Activated T-helper 1 cell treated with anti-CD3 and anti-CD28 coated beads, Interleukin-12 subunit alpha, Interleukin-12 subunit beta, Interleukin-2, Interleukin-4 antibody, amounts not matched to agents 30 ng/mL and 10 ng/mL and 1 ng/mL, durations not matched to agents 14 hours and 24 hours and 36 hours (primary cell): Measurements from ENCODE around the gene UBXN4. TPM values are rescaled to one million over a fixed set of nuclear protein-coding genes. Genes with fewer than 3 reads are reported as not detected.
"Not testable (repeated sequence)": the region's sequence is repeated elsewhere in the genome, so short reads cannot be mapped to it uniquely, and the experiment has no call there.

Experiments used
- DNase-seq: peaks from one replicate; pipeline ENCODE4 v3.0.0; 2021; ENCODE audit warnings: low spot score
- H3K27ac Mint-ChIP-seq: one replicate; pipeline ENCODE4 v1.8.0; 2021; ENCODE audit warnings: mild to moderate bottlenecking, mixed read lengths
- H3K27me3 Mint-ChIP-seq: one replicate; pipeline ENCODE4 v1.8.0; 2022; ENCODE audit warnings: mild to moderate bottlenecking, moderate library complexity, mixed read lengths; ENCODE audit not compliant: insufficient read depth
- H3K36me3 Mint-ChIP-seq: one replicate; pipeline ENCODE4 v1.8.0; 2021; ENCODE audit warnings: low read depth, mixed read lengths
- H3K4me1 Mint-ChIP-seq: one replicate; pipeline ENCODE4 v1.8.0; 2021; ENCODE audit warnings: low read depth, mixed read lengths
- H3K4me3 Mint-ChIP-seq: one replicate; pipeline ENCODE4 v1.8.0; 2021; ENCODE audit warnings: mild to moderate bottlenecking, moderate library complexity, mixed read lengths
- H3K9me3 Mint-ChIP-seq: one replicate; pipeline ENCODE4 v1.8.0; 2021; ENCODE audit warnings: mixed read lengths
- intact Hi-C: fragments of 100-400 bp; cut with micrococcal nuclease; formaldehyde crosslinking; loops from one replicate; pipeline ENCODE4 v1.15.1; 2024
- total RNA-seq: library from RNA; stranded (reverse); gene quantifications from 2 replicates; pipeline ENCODE4 v1.2.3, GENCODE V29; 2022

UBXN4 gene
- 115 and 121 TPM in 2 replicates for total RNA-seq

GRCh38 chr2:135741395-135742324, at the start of gene UBXN4:
UBXN4 (plus strand) TSS chr2:135741855; CDS start chr2:135741930, 75 bp downstream.
- Mint-ChIP-seq H3K36me3 (peaks cover 19% of the 10 kb centered on the region), H3K27me3 (no peaks in the 10 kb centered on the region), H3K4me1 (peaks cover 36% of the 10 kb centered on the region), H3K4me3 (peak within 1 kb of the TSS; percentile 99), H3K9me3 (peaks cover 4% of the 10 kb centered on the region), H3K27ac (peak within 1 kb of the TSS; percentile 100)
- intact Hi-C loops, result loop anchor here (1.0 to 10.0 kb wide), 15 partner anchors 31 to 1624 kb away; partner anchors contain the start of genes CCNT2, CXCR4, DARS1 and MCM6
- peak; percentile 89 for DNase-seq

DNA sequence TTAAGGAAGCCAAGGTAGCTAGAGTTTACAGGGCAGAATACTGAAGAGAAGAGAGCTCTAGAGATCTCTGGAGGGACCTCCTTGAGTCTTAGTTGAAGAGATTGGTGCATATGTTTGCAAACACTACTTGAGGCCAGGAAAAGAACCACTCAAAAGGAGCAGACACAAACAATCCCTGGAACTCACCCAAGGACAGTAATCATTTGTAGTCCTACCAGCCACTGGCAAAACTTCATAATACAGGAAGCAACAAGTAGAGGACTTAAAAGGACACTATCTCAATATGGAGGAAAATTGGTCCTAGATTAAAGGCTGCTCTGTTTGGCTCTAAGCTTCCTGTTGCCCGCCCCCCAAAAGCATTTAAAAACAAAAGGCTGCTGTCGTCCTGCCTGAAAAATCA, 46.9 kb upstream of the UBXN4 start:
- no peak overlapping the region for H3K4me3 Mint-ChIP-seq
- DNase-seq, result no peak
- peaks cover 11% of the 10 kb centered on the region for H3K4me1 Mint-ChIP-seq
- H3K27me3 Mint-ChIP-seq, result peaks cover 1% of the 10 kb centered on the region
- H3K27ac Mint-ChIP-seq, result no peak overlapping the region
- H3K9me3 Mint-ChIP-seq, result no peaks in the 10 kb centered on the region
- H3K36me3 Mint-ChIP-seq, result peaks cover 30% of the 10 kb centered on the region
- intact Hi-C loops, result no loop called here

DNA sequence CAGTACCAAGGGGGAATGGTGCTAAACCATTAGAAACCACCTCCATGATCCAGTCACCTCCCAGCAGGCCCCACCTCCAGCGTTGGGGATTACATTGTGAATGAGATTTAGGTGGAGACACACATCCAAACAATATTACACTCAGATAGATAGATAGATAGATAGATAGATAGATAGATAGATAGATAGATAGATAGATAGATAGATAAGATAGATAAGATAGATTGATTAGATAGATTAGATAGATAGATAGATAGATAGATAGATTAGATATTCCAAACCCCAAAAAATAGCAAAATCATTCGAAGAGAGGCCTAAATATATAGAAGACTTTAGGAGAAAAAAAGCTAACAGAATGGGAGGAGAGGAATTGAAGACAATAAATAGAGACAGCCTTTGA, 42.8 kb upstream of the UBXN4 start:
- no peak for DNase-seq
- no peaks in the 10 kb centered on the region for H3K9me3 Mint-ChIP-seq

DNA sequence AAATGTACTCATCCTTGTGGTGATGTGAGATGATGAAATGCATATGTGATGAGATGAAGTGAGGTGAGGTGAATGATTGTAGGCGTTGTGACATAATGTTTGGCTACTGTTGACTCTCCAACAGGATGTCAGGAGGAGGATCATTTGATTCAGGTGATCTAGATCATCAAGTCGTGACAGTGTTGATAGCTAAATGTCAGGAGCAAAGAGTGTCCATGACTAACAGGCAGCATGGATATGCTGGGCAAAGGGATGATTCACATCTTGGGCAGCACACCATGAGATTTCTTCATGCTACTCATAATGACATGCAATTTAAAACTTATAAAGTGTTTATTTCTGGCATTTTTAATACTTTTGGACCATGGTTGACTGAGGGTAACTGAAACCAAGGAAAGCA, 40.2 kb upstream of the UBXN4 start:
- no peak overlapping the region for H3K4me3 Mint-ChIP-seq
- H3K9me3 Mint-ChIP-seq, result no peaks in the 10 kb centered on the region
- no peaks in the 10 kb centered on the region for H3K4me1 Mint-ChIP-seq
- peaks cover 5% of the 10 kb centered on the region for H3K36me3 Mint-ChIP-seq
- H3K27me3 Mint-ChIP-seq, result no peaks in the 10 kb centered on the region
- DNase-seq, result no peak
- intact Hi-C loops, result no loop called here
- no peak overlapping the region for H3K27ac Mint-ChIP-seq

More for the DNA sequence above, 42.8 kb upstream of the UBXN4 start:
- no peak overlapping the region for H3K4me3 Mint-ChIP-seq
- H3K4me1 Mint-ChIP-seq, result no peaks in the 10 kb centered on the region
- intact Hi-C loops, result no loop called here
- peaks cover 1% of the 10 kb centered on the region for H3K27me3 Mint-ChIP-seq
- peaks cover 26% of the 10 kb centered on the region for H3K36me3 Mint-ChIP-seq
- no peak overlapping the region for H3K27ac Mint-ChIP-seq

DNA sequence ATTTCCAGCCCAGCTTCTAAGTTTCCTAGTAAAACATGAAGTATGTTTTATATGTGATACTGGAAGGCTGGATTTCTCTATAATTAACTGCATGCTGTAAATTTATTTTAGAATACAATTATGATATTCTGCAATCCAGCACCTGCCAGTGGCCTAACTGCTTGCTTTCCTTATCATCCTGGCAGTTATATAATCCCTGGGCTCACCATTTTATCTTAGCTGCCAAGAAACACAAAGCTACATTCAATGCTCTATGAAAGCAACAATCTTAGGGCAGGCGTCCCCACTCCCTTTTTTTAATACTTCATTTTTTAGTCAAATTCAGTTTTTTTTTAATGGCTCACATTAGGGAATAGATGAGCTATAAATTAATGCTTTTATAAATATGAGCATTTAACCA, 38.4 kb upstream of the UBXN4 start:
- Mint-ChIP-seq H3K4me3 (no peak overlapping the region), H3K27me3 (no peaks in the 10 kb centered on the region), H3K27ac (no peak overlapping the region), H3K9me3 (no peaks in the 10 kb centered on the region), H3K4me1 (no peaks in the 10 kb centered on the region), H3K36me3 (peaks cover 3% of the 10 kb centered on the region)
- DNase-seq, result no peak
- intact Hi-C loops, result no loop called here

DNA sequence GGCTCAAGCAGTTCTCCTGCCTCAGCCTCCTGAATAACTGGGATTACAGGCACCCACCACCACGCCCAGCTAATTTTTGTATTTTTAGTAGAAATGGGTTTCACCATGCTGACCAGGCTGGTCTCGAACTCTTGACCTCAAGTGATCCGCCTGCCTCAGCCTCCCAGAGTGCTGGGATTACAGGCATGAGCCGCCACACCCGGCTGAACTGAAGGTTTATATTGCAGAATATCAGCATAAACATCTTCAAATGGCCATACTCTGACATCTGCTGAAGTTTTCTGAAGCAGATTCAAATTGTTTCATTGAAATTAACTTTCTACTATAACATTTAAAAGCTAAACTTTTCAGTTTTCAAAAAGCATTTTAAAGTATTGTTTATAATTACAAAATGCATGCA, 37.6 kb upstream of the UBXN4 start:
- H3K4me3 Mint-ChIP-seq, H3K27ac Mint-ChIP-seq, H3K9me3 Mint-ChIP-seq, H3K27me3 Mint-ChIP-seq, DNase-seq, intact Hi-C loops, H3K36me3 Mint-ChIP-seq, H3K4me1 Mint-ChIP-seq: not testable (repeated sequence)

- Mint-ChIP-seq H3K27me3 (no peaks in the 10 kb centered on the region), H3K36me3 (peaks cover 7% of the 10 kb centered on the region), H3K4me3 (no peak overlapping the region), H3K27ac (no peak overlapping the region), H3K4me1 (no peaks in the 10 kb centered on the region), H3K9me3 (no peaks in the 10 kb centered on the region)
- intact Hi-C loops, result no loop called here
- no peak for DNase-seq
These were observed 33.5 kb upstream of the UBXN4 start for GRCh38 chr2:135708159-135708558.

DNA sequence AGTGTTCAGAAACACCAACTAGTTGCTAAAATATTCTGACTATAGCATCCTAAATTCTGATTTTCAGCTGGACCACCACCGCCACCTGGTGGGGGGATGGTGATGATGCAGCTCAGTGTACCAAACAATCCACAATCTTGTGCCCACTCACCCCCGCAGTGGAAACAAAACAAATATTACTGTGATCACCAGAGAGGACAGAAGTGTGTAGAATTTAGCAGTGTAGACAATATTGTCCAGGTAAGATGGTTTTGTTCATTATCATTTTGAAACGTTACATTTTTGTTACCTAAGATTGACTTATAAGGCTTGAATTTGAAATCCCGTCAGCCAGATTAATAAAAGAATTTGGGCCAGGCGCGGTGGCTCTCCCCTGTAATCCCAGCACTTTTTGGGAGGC, 31.7 kb upstream of the UBXN4 start:
- H3K4me1 Mint-ChIP-seq, result no peaks in the 10 kb centered on the region
- H3K9me3 Mint-ChIP-seq, result no peaks in the 10 kb centered on the region
- peaks cover 9% of the 10 kb centered on the region for H3K36me3 Mint-ChIP-seq
- no peak overlapping the region for H3K27ac Mint-ChIP-seq
- no peaks in the 10 kb centered on the region for H3K27me3 Mint-ChIP-seq
- intact Hi-C loops, result loop anchor here (1.0 kb wide), 6 partner anchors 31 to 721 kb away; partner anchors contain the start of genes R3HDM1, RAB3GAP1, UBXN4 and ZRANB3
- peak; percentile 42 for DNase-seq
- no peak overlapping the region for H3K4me3 Mint-ChIP-seq

DNA sequence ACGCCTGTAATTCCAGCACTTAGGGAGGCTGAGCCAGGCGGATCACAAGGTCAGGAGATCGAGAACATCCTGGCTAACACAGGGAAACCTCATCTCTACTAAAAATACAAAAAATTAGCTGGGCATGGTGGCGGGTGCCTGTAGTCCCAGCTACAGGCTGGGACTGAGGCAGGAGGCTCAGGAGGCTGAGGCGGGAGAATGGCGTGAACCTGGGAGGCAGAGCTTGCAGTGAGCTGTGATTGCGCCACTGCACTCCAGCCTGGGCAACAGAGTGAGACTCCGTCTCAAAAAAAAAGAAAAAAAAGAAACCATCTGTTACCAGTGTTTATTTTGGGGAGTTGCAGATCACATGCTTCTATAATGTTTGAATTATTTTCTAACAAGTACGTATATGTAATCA, 26.6 kb upstream of the UBXN4 start:
- H3K9me3 Mint-ChIP-seq, intact Hi-C loops, DNase-seq, H3K27ac Mint-ChIP-seq, H3K27me3 Mint-ChIP-seq, H3K4me1 Mint-ChIP-seq, H3K4me3 Mint-ChIP-seq: not testable (repeated sequence)
- peaks cover 17% of the 10 kb centered on the region for H3K36me3 Mint-ChIP-seq

DNA sequence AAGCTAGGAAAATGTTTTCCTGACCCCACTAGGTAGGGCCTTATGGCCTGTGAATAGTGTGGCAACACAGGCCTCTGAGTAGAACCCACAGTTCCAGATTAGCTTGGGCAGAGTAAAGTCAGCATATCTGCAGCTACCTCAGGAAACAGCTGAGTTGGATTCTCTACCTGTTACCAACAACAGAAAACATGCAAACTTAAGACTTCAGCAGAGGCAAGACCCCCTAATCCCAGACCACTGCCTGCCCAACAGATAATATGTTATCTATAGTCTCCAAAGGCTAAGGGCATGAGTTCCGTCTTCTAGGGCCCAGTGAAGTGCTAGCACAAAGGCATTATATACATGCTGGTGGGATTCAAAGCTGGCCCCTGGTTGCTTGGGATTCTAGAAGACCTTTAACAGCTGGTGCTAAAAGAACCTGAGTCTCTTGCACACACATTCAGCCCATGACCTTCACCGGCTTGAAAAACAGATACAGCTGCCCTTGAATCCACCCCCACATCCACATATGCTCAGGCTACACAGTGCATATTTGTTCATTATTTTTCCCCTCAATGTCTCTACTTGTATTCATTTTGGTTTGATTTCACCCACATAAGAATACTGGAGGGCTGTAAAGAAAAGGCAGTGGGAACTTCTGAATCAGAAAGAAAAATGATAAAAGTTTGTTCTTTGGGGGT, 13.5 kb upstream of the UBXN4 start:
- intact Hi-C loops, result no loop called here

GRCh38 chr2:135732561-135732960, 9.1 kb upstream of the UBXN4 start:
- intact Hi-C loops, result no loop called here
- no peak for DNase-seq
- no peak overlapping the region for H3K27ac Mint-ChIP-seq
- H3K36me3 Mint-ChIP-seq, result no peaks in the 10 kb centered on the region
- no peaks in the 10 kb centered on the region for H3K27me3 Mint-ChIP-seq
- H3K9me3 Mint-ChIP-seq, result no peaks in the 10 kb centered on the region
- H3K4me1 Mint-ChIP-seq, result no peaks in the 10 kb centered on the region
- no peak overlapping the region for H3K4me3 Mint-ChIP-seq

More for the DNA sequence above, 13.5 kb upstream of the UBXN4 start:
- DNase-seq, result no peak
- no peaks in the 10 kb centered on the region for H3K4me1 Mint-ChIP-seq
- H3K27me3 Mint-ChIP-seq, result no peaks in the 10 kb centered on the region
- no peak overlapping the region for H3K4me3 Mint-ChIP-seq
- no peak overlapping the region for H3K27ac Mint-ChIP-seq
- no peaks in the 10 kb centered on the region for H3K9me3 Mint-ChIP-seq
- peaks cover 13% of the 10 kb centered on the region for H3K36me3 Mint-ChIP-seq

DNA sequence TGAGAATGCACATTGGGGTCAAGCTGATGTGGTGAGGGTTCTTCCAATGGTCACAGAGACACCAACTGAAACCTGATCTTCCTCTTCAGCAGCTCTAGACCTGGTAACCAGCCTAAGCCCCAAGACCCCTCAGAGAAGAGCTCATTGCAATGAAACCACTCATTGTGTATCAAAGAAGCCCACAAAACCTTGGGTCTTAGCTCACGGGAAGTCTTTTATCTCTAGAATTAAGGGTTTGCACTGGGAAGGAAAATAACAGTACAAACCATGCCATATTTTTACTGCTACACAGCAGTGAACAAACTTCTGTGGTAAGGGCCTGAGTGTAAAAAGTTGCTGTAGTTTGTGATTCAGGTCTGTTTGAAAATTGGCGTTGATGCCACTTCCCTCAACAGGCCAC, 8.6 kb upstream of the UBXN4 start:
- intact Hi-C loops, result no loop called here
- Mint-ChIP-seq H3K4me3 (no peak overlapping the region), H3K9me3 (no peaks in the 10 kb centered on the region), H3K27me3 (no peaks in the 10 kb centered on the region), H3K4me1 (no peaks in the 10 kb centered on the region), H3K36me3 (no peaks in the 10 kb centered on the region), H3K27ac (no peak overlapping the region)
- DNase-seq, result no peak

- no peak for DNase-seq
- Mint-ChIP-seq H3K27ac (no peak overlapping the region), H3K9me3 (peaks cover 4% of the 10 kb centered on the region), H3K4me3 (no peak overlapping the region), H3K4me1 (peaks cover 5% of the 10 kb centered on the region), H3K27me3 (no peaks in the 10 kb centered on the region), H3K36me3 (no peaks in the 10 kb centered on the region)
- intact Hi-C loops, result no loop called here
These were observed 5.1 kb upstream of the UBXN4 start for GRCh38 chr2:135736546-135736945.
